GM18861 (cell line): Measurements from ENCODE around the gene IDUA.

Experiments
- ATAC-seq: cut with Tn5 transposase; IDR thresholded peaks from one replicate; pipeline ENCODE4 v1.9.1; 2021; ENCODE audit not compliant: unreplicated experiment

Gene IDUA

DNA sequence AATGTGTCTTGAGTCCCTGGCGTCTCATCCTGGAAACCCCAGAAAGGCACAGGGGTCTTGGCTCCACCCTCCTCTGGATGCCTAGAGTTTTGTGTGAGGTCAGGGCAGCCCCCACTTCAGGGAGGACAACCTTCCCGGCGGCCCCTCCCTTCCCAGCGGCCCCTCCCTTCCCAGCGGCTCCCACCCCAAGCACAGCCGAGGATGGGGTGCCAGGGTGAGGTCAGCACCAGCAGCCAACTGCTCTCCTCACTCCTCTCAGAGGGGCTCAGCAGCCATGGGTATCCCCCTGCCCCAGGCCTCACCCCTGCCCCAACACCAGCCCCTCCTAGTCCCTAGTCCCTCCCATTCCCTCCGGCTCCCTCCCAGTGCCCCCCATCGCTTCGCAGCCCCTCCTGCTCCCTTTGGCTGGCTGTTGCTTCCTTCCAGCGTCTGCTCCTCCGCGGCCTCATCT, 30.9 kb upstream of the IDUA start:
- no peak for ATAC-seq

DNA sequence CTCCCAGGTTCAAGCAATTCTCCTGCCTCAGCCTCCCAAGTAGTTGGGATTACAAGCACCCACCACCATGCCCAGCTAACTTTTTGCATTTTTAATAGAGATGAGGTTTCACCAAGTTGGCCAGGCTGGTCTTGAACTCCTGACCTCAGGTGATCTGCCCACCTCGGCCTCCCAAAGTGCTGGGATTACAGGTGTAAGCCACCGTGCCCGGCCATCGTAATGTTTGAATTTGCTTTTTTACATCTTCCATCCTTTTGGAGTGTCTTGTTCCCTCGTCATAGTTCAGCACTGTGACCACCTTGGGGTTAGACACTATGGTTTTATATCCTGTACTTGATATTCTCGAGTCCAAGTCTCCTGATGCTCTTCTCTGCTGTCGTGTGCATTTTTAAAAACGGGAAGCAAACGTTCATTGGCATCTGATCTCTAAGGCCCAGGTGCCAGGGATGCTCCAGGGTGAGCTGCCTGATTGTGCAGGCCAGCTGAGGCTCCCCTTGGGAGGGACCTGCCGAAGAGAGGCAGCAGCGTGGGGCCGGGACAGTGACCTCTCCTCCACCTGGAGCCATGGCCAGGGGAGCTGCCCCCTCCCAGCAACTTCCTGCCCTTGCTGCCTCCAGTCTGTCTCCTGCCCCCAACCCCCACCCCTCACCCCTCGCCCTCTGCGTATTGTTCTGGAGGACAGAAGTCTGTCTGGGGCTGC, 30.2 kb upstream of the IDUA start:
- ATAC-seq: no peak

DNA sequence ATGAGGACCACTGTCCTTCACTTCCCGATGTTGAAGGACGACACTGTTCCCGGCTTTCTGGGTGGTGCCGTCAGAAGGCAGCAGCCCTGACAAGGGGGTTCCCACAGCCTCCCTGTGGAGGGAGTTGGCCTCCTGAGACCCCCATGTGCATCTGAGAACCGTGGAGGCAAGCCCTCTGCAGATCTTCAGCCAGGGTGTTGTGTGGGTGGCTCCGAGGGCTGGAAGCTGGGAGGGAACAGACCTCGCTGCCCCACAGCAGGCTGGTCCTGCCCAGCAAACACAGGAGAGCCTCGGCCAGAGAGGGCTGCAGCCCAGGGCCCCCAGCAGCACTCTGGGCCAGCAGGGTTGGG, 29.6 kb upstream of the IDUA start:
- no peak for ATAC-seq

DNA sequence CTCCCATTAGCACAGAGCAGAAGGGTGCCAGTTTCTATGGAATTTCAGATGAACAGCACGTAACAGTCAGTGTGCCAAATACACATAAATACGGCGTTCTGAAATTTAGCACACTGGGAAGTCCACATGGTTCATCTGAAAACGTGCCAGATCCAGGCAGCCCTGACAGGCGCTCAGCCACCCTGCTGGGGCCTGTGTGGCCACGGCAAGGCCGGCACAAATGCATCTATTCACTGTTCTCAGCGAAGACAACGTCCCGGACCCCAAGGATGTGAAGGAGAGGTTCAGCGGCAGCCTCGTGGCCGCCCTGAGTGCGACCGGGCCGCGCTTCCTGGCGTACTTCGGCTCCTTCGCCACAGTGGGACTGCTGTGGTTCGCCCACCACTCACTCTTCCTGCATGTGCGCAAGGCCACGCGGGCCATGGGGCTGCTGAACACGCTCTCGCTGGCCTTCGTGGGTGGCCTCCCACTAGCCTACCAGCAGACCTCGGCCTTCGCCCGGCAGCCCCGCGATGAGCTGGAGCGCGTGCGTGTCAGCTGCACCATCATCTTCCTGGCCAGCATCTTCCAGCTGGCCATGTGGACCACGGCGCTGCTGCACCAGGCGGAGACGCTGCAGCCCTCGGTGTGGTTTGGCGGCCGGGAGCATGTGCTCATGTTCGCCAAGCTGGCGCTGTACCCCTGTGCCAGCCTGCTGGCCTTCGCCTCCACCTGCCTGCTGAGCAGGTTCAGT, 29.1 kb upstream of the IDUA start:
- no peak for ATAC-seq

DNA sequence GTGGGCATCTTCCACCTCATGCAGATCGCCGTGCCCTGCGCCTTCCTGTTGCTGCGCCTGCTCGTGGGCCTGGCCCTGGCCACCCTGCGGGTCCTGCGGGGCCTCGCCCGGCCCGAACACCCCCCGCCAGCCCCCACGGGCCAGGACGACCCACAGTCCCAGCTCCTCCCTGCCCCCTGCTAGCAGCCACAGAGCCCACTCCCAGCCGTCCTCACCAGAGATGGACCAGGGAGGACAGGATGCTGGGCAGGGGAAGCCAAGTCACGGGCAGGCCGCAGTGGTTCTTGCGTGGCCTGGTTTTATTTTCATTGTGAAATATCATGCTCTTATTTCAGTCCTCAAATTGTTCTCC, 28.6 kb upstream of the IDUA start:
- ATAC-seq: no peak

DNA sequence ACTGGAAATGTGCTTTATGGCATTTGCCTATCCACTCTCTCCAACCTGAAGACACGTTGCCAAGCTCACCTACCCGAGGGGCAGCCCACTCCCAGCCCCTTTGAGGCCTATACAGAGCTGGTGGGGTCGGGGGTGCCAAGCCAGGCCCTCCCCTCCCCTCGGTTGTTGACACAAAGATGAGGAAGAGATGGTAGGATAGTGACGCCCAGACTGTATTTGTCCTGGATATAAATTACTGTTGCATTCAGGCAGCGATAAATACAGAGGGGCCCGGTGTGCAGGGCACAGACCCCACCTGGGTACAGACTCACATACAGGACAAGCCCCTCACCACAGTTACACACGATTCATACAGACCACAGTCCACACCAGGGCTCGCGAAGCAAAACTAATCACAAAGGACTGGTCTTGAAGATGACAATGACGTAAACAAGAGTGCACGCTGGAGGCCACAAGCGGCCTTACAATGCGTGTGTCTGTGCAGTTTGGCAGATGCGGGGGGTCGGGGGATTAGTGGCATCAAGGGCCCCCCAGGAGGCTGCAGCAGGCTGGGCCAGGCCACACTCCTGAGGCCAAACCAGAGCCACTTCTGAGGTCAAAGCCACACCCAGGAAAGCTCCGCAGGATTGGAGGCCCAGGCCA, 28.0 kb upstream of the IDUA start:
- ATAC-seq: no peak

DNA sequence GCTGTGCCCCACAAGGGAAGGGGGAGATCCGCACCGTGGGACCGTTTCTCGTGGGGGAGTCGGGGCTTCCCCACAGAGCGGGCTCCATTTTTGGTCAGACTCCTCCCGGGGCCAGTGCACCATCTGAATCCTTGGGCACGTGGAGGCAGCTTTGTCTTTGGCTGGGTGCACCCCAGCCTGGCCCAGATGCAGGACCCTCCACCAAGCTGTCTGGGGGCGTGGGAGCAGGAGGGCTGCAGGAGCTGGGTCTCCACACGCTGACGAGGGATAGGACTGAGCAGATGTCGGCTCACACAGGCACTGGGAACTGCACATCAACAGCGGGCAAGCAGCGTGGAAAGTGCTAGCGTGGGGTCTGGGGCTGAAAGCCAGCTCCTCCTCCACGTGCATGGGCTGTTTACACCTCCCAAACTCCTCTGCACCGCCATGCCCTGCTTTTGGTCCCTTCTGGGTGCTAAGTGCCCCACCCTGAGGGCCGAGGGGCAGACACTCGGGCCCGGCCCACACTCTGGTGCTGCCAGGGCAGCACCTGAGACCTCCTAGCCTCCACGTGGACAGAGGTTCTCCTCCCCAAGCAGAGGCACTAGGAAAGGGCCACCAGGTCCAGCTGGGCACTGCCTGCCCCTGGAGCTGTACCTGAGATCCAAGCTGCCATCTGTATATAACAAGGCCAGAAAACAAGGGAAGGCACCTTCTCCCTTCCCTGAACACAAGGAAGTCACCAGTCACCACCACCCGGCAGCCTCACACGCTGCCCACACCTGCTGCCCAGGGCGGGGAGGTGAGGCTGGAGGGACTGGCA, 27.3 kb upstream of the IDUA start:
- ATAC-seq: no peak

DNA sequence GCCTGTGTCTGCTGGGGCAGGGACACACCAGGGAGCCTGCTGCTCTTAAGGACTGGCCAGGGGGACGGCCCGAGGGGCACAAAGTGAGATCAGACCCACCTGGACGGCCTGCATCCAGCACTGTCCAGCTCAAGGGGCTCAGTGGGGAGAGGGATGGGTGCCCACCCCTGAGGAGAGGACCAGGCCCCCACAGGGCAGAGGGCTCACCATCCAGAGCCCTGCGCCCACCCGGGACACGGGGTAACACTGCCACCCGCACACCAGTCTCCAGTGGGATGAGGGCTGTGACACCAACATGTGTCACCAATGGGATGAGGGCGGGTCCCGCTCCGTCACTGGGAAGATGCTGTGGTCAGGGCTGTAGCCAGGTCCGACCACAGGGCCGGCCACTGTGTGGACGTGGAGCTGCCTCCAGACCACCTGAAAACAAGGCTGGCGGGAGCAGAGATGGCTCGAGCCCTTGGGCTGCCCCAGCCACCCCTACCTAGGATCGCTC, 26.7 kb upstream of the IDUA start:
- ATAC-seq: no peak

DNA sequence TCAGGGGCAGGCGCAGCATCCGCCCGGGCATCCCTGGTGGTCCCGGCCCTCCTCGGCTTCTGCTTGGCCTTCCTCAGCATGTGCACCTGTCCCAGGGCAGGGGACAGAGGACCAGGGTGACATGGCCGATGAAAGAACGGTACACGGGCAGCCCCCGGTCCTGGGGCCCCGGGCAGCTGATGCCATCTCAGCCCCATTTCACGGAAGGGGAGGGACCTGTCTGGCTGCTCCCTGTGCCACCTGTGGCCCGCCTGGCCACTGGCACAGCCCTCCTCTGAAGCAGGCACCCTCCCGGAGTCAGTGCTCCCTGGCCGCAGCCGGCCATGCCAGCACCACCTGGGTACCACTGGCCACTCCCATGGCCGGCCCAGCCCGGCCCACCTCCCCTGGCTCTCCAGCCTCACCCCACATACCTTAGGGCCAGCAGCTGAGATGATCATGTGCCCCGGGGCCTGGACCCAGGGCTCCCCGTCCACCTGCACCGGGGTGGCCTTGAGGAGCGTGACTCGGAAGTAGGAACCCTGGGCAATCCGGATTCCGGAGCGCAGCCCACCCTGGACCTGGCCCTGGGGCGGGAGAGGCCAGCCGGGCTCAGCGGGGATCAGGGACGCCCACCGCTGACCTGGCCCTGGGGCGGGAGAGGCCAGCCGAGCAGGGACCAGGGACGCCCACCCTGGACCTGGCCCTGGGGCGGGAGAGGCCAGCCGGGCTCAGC, 26.1 kb upstream of the IDUA start:
- no peak for ATAC-seq

DNA sequence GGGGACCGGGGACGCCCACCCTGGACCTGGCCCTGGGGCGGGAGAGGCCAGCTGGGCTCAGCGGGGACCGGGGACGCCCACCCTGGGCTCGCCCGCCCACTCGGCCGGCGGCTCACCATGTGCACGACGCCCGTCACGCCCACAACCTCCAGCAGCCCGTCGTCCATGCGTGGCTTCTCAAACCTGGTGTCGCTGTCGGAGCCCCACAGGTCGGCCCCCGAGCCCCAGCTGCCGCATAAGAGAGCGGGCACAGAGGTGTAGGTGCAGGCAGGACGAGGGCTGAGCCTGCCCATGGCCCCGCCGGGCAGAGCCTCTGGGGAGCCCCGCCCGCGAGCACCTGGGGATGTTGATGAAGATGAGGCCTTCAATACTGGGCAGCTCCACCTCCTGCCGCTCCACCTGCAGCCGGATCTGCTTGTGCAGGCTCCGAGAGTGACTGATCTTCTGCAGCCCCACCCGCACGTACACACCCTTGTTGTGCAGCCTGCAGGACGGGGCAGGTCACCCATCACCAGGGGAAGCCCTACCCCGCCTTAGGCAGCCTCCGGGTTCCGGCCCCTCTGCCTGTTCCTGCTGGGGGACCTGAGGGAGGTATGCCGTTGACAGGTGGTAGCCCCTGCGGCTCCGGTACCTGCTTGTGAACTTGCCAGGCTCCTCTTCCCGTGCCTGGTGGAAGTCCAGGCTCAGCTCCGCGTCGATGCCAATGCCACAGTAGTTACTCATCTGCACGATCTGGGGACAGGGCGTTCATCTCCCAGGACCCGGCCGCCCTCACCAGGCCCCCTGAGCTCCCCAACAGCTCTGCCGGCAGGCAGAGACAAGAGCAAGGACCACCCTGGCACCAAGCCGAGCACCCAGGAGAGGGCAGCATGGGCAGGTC, 25.3 kb upstream of the IDUA start:
- no peak for ATAC-seq

DNA sequence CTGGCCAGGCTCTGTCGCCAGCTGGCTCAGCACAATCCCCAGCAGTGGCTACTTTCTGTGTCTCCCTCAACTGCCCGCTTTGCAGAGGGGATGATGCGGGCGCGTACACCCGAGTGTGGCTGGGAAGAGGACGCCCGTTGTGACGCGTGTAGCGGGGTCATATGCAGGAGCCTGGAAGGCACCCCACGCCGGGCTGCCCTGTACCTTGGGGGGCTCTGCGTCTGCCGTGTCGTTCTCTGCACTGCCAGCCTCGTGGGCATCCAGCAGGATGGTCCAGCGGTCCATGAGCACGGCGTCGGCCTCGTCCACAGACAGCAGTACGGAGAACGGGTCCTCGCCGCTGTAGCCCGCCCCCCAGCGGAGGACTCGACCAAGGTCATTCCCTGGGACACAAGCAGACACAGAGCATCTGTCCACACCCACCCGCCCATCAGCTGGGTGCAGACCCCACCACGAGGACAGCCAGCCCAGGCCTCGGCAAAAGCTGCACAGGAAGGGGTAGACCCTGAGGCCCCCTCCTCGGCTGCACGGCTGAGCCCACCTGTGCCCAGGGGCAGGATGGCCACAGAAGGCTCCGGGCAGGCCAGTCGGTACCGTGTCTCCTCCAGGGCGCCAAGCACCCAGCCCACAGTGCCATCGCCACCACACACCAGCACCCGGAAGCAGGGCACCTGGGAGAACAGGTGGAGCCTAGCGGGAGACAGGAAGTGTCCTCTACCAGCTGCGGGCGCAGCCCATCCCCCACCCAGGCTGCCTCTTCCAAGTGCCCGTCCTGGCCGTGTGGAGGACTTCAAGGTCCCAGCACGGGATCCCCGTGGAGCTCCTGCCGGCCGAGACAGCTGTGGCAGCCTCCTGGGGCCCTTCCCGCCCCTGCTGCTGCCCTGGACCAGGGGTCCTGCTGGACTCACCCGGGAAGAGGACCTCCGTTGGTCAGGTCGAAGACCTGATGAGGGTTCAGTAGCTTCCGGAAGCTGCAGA, 24.3 kb upstream of the IDUA start:
- no peak for ATAC-seq

DNA sequence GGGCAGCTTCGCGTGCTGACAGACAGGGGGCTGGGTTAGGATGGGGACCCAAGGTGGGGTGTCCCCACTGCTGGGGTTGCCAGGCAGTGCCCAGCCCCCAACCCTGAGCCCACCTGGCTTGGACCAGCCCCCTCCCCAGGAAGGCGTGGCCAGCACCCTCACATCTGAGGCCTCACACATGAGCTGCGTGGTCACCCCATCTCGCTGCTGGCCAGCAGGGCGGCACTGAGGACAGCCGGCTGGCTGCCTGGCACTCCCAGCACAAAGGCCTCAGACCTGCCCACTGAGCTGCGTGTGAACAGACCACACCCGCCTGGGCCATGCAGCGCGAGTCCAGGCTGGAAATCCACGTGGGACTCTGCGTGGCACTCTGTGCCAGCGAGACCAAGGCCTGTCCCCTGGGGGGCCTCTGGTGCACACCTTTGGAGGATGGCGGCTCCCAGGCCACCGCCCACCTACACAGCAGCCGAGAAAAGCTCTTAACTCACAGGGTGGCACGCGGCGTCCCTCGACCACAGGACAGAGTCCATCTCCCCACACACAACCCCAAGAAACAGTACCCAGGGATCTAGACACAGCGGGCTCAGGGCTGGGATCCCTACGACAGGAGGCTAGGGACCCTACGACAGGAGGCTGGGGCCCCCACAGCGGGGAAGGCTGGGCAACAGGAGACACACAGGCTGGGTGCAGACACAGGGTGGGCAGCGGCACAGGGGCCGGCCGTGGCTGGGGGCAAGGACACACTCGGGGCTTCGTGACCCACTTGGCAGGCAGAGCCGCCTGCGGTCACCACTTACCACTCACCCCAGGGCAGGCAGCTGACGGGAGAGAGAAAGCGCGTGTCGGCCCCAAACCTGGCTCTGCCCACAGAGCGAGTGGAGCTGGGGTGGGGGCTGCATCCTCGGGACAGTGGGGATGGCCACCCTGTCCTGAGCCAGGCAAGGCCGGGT, 23.3 kb upstream of the IDUA start:
- ATAC-seq: no peak

DNA sequence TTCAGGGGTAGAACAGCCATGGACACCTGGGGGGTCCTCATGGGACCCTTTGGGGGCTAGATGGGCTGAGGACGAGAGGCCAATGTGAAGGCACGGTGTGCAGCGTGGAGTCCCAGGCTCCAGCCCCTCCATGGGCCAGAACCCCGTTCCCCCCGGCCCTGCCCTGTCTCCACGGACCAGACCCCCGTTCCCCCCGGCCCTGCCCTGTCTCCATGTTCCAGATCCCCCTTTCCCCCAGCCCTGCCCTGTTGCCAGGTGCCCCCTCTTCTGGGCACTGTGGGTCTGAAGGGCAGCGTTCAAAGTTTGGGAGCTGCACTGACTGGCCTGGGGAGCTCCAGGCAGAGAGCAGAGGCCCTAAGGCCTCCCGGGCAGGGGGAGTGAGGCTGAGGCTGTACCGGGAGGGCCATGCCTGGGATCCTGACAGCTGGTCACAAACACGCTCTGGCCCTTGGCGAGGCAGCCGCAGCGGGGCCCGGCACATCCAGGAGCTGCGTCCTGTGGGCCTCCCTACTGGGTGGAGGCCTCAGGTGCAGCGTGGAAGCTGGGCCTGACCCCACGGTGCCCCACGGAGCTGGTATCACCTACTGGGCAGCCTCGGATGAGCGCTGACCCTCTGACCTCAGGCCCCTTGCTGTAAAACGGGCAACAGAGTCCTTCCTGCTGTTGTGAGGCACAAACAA, 22.4 kb upstream of the IDUA start:
- no peak for ATAC-seq

DNA sequence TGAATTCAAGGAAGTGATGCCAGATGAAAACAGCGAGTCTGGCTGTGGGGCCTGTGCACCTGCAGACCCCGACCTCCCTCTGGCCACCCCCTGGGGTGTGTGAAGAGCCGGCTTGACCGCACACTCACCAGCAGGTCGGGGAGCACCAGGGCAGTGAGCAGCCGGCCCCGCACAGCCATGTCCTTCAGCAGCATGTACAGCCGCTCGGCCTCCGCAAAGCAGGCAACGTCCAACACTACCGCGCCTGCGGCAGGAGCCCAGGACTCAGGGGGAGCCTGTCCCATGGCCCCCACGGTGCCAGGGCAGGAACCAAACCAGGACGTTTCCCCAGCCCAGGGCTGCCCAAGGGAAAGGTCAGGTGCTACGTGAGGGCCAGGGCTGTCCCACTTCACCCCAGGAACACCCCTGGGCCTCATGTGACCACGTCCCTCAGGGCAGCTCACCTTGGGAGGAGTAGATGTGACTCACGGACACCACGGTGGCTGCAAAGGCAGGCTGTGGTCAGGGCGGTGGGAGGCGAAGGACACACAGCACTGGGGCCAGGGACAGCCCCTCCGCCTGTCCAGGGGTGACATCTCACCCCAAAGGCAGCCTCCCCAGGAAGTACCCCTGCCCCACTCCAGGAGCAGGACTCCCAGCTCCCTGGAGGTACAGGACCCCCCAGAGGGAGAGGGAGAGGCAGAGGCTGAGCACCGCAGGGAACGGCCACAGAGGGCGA, 21.6 kb upstream of the IDUA start:
- ATAC-seq: no peak

DNA sequence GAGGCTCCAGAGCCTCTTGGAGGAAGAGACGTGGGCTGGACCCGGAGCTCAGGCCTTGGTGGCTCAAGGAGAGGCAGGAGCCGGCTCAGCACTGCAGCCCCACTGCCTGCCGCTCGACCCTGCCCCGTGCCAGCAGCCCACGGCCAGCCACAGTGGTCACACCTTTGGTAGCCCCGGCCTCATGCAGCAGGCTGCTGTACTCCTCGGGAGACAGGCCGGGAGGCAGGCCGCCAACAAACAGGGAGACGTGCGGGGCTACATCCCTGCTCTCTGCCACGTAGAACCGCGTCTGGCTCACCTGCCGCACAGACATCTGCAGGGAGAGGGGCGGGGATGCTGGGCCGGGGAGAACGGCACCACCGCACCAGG, 21.1 kb upstream of the IDUA start:
- ATAC-seq: no peak
